HCT116 (cell line): Measurements from ENCODE around the gene COX10. TPM values are rescaled to one million over a fixed set of nuclear protein-coding genes. Genes with fewer than 3 reads are reported as not detected.
A peak's percentile ranks its signal among the peaks of the same experiment; 100 is the strongest.

Experiments used
- ATAC-seq: fragments of 200-7000 bp; cut with Tn5 transposase; 2 replicates; pipeline ENCODE4 v1.9.1; 2020; ENCODE audit warnings: mild to moderate bottlenecking, moderate library complexity
- BruUV-seq: library from RNA; stranded (reverse); fragments of 400-500 nt; replicated peaks from 2 replicates; lab custom pipeline; 2021; lab: Mats Ljungman, UMichigan
- CTCF ChIA-PET: fragments of 300-600 bp; sonication (Branson Sonifier 250); formaldehyde crosslinking; loops from one replicate; lab custom pipeline; 2021; ENCODE audit warnings: antibody characterized with exemption; lab: Charles Lee
- POLR2A ChIA-PET: fragments of 300-600, 350-600 bp; sonication (Branson Sonifier 250); formaldehyde crosslinking; loops from one replicate; lab custom pipeline; 2021; ENCODE audit warnings: antibody characterized with exemption; lab: Charles Lee
- RAD21 ChIA-PET, 2 experiments: fragments of 300-600 bp; sonication (Branson Sonifier 250); formaldehyde crosslinking; loops; one replicate each; lab custom pipeline; 2023; ENCODE audit warnings: low total read pairs in 2 of 2; ENCODE audit not compliant: uncharacterized antibody in 2 of 2, unreplicated experiment in 2 of 2, low non-redundant PET in 1 of 2; lab: Charles Lee
- DNase-seq: peaks from one replicate; pipeline ENCODE4 v3.0.0-alpha.2; 2010; ENCODE audit warnings: low read depth, low spot score
- H2AFZ ChIP-seq: fragments of 200-600 bp; shearing (Covaris generic), sonication (generic); 2 replicates; pipeline ENCODE4 v1.6.1; 2017; ENCODE audit warnings: low read depth, mixed run types, mixed read lengths, antibody characterized with exemption, low read length; ENCODE audit not compliant: poor library complexity, severe bottlenecking
- H3K27ac ChIP-seq: 2 replicates; pipeline ENCODE4 v1.5.1; 2012; ENCODE audit warnings: low read depth, low read length
- H3K27me3 ChIP-seq: fragments of 200-600 bp; sonication (generic); 2 replicates; pipeline ENCODE4 v1.6.1; 2016; ENCODE audit warnings: mixed run types, low read length, mixed read lengths; ENCODE audit not compliant: insufficient read depth
- H3K36me3 ChIP-seq, 2 experiments: fragments of 200-500 bp in 1 of 2; fragments of 200-600 bp in 1 of 2; sonication (Bioruptor generic) in 1 of 2; sonication (generic) in 1 of 2; 2 replicates each; pipeline versions ENCODE4 v1.5.1 to v1.6.1; 2014 to 2016; ENCODE audit warnings: low read length in 2 of 2, inconsistent platforms in 1 of 2, mixed read lengths in 1 of 2, mixed run types in 1 of 2; ENCODE audit not compliant: insufficient read depth in 2 of 2, control insufficient read depth in 1 of 2
- H3K4me1 ChIP-seq, 2 experiments: fragments of 200-600 bp in 1 of 2; sonication (generic) in 1 of 2; 2 replicates each; pipeline versions ENCODE4 v1.5.1 to v1.6.1; 2012 to 2017; ENCODE audit warnings: low read length in 2 of 2, inconsistent platforms in 1 of 2, mild to moderate bottlenecking in 1 of 2, mixed read lengths in 1 of 2, mixed run types in 1 of 2, moderate library complexity in 1 of 2; ENCODE audit not compliant: insufficient read depth in 2 of 2, control insufficient read depth in 1 of 2
- H3K4me2 ChIP-seq: fragments of 200-600 bp; sonication (generic); 2 replicates; pipeline ENCODE4 v1.6.1; 2017; ENCODE audit warnings: mixed run types, low read length, mixed read lengths
- H3K4me3 ChIP-seq, 2 experiments: fragments of 200-600 bp in 1 of 2; sonication (generic) in 1 of 2; replicated peaks in 1 of 2; 2 replicates each; pipeline ENCODE4 v1.5.1; 2011 to 2016; ENCODE audit warnings: low read length in 2 of 2, control low read depth in 1 of 2, low read depth in 1 of 2, mild to moderate bottlenecking in 1 of 2, mixed read lengths in 1 of 2, mixed run types in 1 of 2
- H3K79me2 ChIP-seq: fragments of 200-600 bp; sonication (generic); 2 replicates; pipeline ENCODE4 v1.6.1; 2017; ENCODE audit warnings: mild to moderate bottlenecking, mixed run types, low read length, moderate library complexity, mixed read lengths; ENCODE audit not compliant: insufficient read depth
- H3K9ac ChIP-seq: fragments of 200-600 bp; sonication (generic); 2 replicates; pipeline ENCODE4 v1.6.1; 2016; ENCODE audit warnings: low read length, mixed read lengths
- H3K9me2 ChIP-seq: fragments of 200-600 bp; sonication (generic), shearing (Covaris generic); 2 replicates; pipeline ENCODE4 v1.6.1; 2017; ENCODE audit warnings: mixed run types, mild to moderate bottlenecking, moderate library complexity; ENCODE audit not compliant: insufficient read depth
- H3K9me3 ChIP-seq, 2 experiments: fragments of 200-500 bp in 1 of 2; fragments of 200-600 bp in 1 of 2; sonication (Bioruptor generic) in 1 of 2; sonication (generic) in 1 of 2; 2 replicates each; pipeline ENCODE4 v1.6.1; 2014 to 2017; ENCODE audit warnings: low read length in 2 of 2, mixed read lengths in 2 of 2, inconsistent platforms in 1 of 2, low read depth in 1 of 2, mild to moderate bottlenecking in 1 of 2, mixed run types in 1 of 2, moderate library complexity in 1 of 2; ENCODE audit not compliant: control insufficient read depth in 1 of 2, insufficient read depth in 1 of 2
- H4K20me1 ChIP-seq: fragments of 200-600 bp; sonication (generic), shearing (Covaris generic); 2 replicates; pipeline ENCODE4 v1.6.1; 2017; ENCODE audit warnings: mixed run types, mild to moderate bottlenecking, moderate library complexity; ENCODE audit not compliant: insufficient read depth
- ELF1 ChIP-seq: IDR thresholded peaks from 2 replicates; pipeline ENCODE4 v1.6.1; 2012; ENCODE audit warnings: low read depth, borderline replicate concordance
- POLR2A ChIP-seq: IDR thresholded peaks from 2 replicates; pipeline ENCODE4 v1.7.0; 2011; ENCODE audit warnings: borderline replicate concordance; ENCODE audit not compliant: insufficient read depth, insufficient read length; ENCODE audit errors: extremely low read depth
- SIN3A ChIP-seq: IDR thresholded peaks from 2 replicates; pipeline ENCODE4 v1.6.1; 2012; ENCODE audit warnings: low read depth
- SP1 ChIP-seq: IDR thresholded peaks from 2 replicates; pipeline ENCODE4 v1.6.1; 2012; ENCODE audit warnings: low read depth
- TCF7L2 ChIP-seq: IDR thresholded peaks from 2 replicates; pipeline ENCODE4 v1.7.0; 2011; ENCODE audit warnings: borderline replicate concordance, inconsistent platforms; ENCODE audit not compliant: insufficient read depth, insufficient read length; ENCODE audit errors: extremely low read depth
- ZFX ChIP-seq: fragments of 450-650 bp; IDR thresholded peaks from 2 replicates; pipeline ENCODE4 v1.6.1; 2017
- intact Hi-C: fragments of 100-400 bp; cut with micrococcal nuclease; formaldehyde crosslinking; loops from 2 replicates; pipeline ENCODE4 v1.10.0; 2022
- total RNA-seq: library from RNA; stranded (reverse); gene quantifications from one replicate; pipeline ENCODE4 v1.2.1, GENCODE V29; 2021; ENCODE audit not compliant: unreplicated experiment
- TF ChIP-seq, protein P1 (sequence below): IDR thresholded peaks from 2 replicates; pipeline ENCODE4 v1.6.1; 2012
- TF ChIP-seq, protein P2 (sequence below), 3 experiments: fragments of 200-600 bp in 1 of 3; sonication (generic) in 1 of 3; IDR thresholded peaks in 2 of 3; conservative IDR thresholded peaks in 1 of 3; 2 replicates each; pipeline ENCODE4 v1.5.1; 2012 to 2017; ENCODE audit warnings: low read depth in 2 of 3, low read length in 2 of 3, antibody characterized with exemption in 1 of 3, borderline replicate concordance in 1 of 3, control low read depth in 1 of 3, mild to moderate bottlenecking in 1 of 3, mixed read lengths in 1 of 3, mixed run types in 1 of 3, moderate library complexity in 1 of 3; ENCODE audit not compliant: insufficient read depth in 1 of 3
- TF ChIP-seq, protein P3 (sequence below): IDR thresholded peaks from 2 replicates; pipeline ENCODE4 v1.6.1; 2012; ENCODE audit warnings: low read depth

Gene COX10
- total RNA-seq, 1 experiment from 2014 or later, result 22.4 TPM

DNA sequence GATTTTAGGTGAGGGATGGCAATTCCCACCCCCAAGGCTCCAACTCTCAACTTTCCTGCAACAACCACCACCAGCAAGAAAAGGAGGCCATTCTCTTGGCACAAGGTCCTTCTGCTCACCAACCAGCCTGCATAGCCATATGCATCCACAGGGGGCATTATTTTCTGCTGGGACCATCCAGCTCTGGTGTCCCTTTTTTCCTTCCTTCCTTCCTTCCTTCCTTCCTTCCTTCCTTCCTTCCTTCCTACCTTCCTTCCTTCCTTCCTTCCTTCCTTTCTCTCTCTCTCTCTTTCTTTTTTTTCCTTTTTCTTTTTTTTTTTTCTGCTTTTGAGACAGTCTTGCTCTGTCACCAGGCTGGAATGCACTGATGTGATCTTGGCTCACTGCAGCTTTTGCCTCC, 21.1 kb upstream of the COX10 start:
- H3K27me3 ChIP-seq, result no peaks in the 10 kb centered on the region
- no peak for DNase-seq
- CTCF ChIA-PET, result interaction anchor here (0.9 kb wide), 1 partner anchor 14 kb away, joined by 3 read pairs; no protein-coding TSS in a partner anchor
- H2AFZ ChIP-seq, result no peak overlapping the region
- H4K20me1 ChIP-seq, result no peaks in the 10 kb centered on the region; the same call in 1 of the 2 replicates
- POLR2A ChIA-PET, result no interaction called here
- H3K79me2 ChIP-seq, result peaks cover 6% of the 10 kb centered on the region; the same call in 1 of the 2 replicates
- no peaks in the 10 kb centered on the region for H3K9me2 ChIP-seq
- H3K4me2 ChIP-seq, result no peak overlapping the region
- no peak overlapping the region for H3K27ac ChIP-seq
- no TSS peak for BruUV-seq
- no peak overlapping the region for H3K9ac ChIP-seq
- intact Hi-C loops, result loop anchor here (10.0 kb wide), 1 partner anchor 257 kb away; the partner anchor contains the start of gene HS3ST3B1
- ATAC-seq, result peak; percentile 76
- H3K4me3 ChIP-seq, result no peak overlapping the region
- no peaks in the 10 kb centered on the region for H3K9me3 ChIP-seq
- H3K4me1 ChIP-seq, result no peaks in the 10 kb centered on the region
- TF ChIP-seq, protein P1, sequence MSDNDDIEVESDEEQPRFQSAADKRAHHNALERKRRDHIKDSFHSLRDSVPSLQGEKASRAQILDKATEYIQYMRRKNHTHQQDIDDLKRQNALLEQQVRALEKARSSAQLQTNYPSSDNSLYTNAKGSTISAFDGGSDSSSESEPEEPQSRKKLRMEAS, result no peak
- TF ChIP-seq, protein P2, sequence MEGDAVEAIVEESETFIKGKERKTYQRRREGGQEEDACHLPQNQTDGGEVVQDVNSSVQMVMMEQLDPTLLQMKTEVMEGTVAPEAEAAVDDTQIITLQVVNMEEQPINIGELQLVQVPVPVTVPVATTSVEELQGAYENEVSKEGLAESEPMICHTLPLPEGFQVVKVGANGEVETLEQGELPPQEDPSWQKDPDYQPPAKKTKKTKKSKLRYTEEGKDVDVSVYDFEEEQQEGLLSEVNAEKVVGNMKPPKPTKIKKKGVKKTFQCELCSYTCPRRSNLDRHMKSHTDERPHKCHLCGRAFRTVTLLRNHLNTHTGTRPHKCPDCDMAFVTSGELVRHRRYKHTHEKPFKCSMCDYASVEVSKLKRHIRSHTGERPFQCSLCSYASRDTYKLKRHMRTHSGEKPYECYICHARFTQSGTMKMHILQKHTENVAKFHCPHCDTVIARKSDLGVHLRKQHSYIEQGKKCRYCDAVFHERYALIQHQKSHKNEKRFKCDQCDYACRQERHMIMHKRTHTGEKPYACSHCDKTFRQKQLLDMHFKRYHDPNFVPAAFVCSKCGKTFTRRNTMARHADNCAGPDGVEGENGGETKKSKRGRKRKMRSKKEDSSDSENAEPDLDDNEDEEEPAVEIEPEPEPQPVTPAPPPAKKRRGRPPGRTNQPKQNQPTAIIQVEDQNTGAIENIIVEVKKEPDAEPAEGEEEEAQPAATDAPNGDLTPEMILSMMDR (IDR thresholded peaks at IDR 0.05 in 2 of 3, conservative IDR thresholded peaks at IDR 0.05 in 1 of 3; ENCODE audit: borderline replicate concordance in 1 of 3, insufficient read depth in 1 of 3, low read depth in 2 of 3, low read length in 2 of 3), result peak in 2 of 3 experiments; percentile 47 to 61; a peak in 4 of 6 replicates
- no peaks in the 10 kb centered on the region for H3K36me3 ChIP-seq
- RAD21 ChIA-PET, result no interaction called here

DNA sequence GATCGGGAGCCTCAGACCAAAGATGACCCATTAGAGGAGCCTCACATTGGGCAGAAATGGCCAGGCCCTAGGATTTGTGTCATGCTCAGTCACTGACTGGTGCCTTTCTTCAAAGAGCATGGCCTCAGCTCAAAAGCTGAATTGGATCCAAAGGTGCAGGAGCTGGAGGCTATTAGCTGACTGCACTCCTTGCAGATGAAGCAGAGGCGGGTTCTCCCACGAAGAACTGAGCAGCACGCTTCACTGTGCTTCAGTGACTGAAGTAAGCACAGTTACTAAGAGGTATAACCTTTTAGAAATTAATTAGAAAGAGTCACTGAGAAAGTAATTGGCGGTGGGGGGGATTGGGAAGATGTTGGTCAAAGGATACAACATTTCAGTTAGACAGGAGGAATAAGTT, 18.7 kb upstream of the COX10 start:
- Histone ChIP-seq H4K20me1 (no peaks in the 10 kb centered on the region; the same call in 1 of the 2 replicates), H3K4me3 (no peak overlapping the region), H3K27me3 (no peaks in the 10 kb centered on the region), H3K36me3 (no peaks in the 10 kb centered on the region), H3K79me2 (peaks cover 6% of the 10 kb centered on the region), H2AFZ (no peak overlapping the region), H3K4me2 (no peak overlapping the region), H3K4me1 (no peaks in the 10 kb centered on the region), H3K27ac (no peak overlapping the region), H3K9ac (no peak overlapping the region), H3K9me2 (no peaks in the 10 kb centered on the region), H3K9me3 (no peaks in the 10 kb centered on the region)
- ChIA-PET CTCF (no interaction called here), POLR2A (no interaction called here), RAD21 (no interaction called here)
- BruUV-seq, result no TSS peak
- TF ChIP-seq TCF7L2 (no peak), SIN3A (no peak), ELF1 (no peak), ZFX (no peak), SP1 (no peak), POLR2A (no peak)
- TF ChIP-seq, protein P1, result no peak
- TF ChIP-seq, protein P2 (IDR thresholded peaks at IDR 0.05 in 2 of 3, conservative IDR thresholded peaks at IDR 0.05 in 1 of 3; ENCODE audit: borderline replicate concordance in 1 of 3, insufficient read depth in 1 of 3, low read depth in 2 of 3, low read length in 2 of 3), result no peak
- TF ChIP-seq, protein P3, sequence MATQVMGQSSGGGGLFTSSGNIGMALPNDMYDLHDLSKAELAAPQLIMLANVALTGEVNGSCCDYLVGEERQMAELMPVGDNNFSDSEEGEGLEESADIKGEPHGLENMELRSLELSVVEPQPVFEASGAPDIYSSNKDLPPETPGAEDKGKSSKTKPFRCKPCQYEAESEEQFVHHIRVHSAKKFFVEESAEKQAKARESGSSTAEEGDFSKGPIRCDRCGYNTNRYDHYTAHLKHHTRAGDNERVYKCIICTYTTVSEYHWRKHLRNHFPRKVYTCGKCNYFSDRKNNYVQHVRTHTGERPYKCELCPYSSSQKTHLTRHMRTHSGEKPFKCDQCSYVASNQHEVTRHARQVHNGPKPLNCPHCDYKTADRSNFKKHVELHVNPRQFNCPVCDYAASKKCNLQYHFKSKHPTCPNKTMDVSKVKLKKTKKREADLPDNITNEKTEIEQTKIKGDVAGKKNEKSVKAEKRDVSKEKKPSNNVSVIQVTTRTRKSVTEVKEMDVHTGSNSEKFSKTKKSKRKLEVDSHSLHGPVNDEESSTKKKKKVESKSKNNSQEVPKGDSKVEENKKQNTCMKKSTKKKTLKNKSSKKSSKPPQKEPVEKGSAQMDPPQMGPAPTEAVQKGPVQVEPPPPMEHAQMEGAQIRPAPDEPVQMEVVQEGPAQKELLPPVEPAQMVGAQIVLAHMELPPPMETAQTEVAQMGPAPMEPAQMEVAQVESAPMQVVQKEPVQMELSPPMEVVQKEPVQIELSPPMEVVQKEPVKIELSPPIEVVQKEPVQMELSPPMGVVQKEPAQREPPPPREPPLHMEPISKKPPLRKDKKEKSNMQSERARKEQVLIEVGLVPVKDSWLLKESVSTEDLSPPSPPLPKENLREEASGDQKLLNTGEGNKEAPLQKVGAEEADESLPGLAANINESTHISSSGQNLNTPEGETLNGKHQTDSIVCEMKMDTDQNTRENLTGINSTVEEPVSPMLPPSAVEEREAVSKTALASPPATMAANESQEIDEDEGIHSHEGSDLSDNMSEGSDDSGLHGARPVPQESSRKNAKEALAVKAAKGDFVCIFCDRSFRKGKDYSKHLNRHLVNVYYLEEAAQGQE, result no peak
- no peak for DNase-seq
- intact Hi-C loops, result no loop called here
- ATAC-seq, result no peak
